GM19468 (cell line): ENCODE data around the gene ZNF496.
"Not testable (repeated sequence)": the region's sequence is repeated elsewhere in the genome, so short reads cannot be mapped to it uniquely, and the experiment has no call there.

Source experiments
- ATAC-seq: cut with Tn5 transposase; IDR thresholded peaks from one replicate; pipeline ENCODE4 v1.9.1; 2021; ENCODE audit warnings: mild to moderate bottlenecking, moderate library complexity, moderate number of reproducible peaks; ENCODE audit not compliant: unreplicated experiment; ENCODE audit errors: extremely low read depth

Gene ZNF496

DNA sequence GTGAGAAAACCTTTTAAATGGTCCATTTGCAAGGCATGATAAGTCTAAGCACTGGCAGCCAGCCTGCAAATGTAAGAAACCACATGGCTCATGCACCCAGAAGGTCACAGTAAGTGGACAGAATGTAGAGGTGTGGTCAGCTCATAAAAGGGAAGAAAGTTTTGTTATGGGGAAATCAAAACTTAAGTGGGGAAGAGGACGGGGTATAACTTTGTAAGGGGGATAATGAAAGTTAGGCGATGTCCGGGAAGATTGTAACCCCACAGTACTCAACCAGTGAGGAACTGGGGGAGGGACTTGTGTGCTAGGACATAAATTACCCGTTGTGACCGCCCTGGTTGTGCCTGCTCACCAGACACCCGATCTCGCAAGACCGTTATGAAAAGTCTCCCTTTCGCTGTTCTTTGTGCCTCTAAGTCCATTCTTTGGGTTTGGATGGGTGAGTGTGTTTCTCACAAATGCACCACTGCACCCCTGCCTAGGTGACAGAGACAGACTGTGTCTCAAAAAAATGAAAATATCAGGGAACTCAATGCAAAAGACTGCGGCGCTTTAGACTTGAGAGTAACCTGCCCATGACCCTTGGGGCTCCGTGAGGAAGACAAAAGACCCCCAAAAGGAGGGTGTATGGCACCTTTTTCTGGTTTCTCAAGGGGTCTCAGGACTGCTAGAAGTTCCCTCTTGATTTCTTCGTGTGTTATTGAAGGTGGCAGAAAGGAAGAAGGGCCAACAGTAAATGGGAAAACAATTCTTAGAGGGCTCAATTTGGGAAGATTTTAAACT, 28.6 kb upstream of the ZNF496 start:
- ATAC-seq: no peak

DNA sequence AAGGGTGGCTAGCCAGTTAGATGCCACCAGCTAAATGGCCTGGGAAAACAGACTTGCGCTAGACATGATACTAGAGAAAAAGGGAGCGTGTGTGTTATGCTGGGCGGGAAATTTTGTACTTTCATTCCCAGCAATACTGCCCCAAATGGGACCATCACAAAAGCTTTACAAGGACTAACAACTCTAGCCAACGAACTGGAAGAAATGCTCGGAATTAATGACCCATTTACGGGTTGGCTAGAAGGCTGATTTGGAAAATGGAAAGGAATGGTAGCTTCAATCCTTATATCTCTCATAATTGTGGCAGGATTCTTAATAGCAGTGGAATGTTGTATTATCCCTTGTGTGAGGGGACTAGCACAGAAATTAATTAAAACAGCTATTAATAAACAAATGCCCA, 27.9 kb upstream of the ZNF496 start:
- no peak for ATAC-seq

DNA sequence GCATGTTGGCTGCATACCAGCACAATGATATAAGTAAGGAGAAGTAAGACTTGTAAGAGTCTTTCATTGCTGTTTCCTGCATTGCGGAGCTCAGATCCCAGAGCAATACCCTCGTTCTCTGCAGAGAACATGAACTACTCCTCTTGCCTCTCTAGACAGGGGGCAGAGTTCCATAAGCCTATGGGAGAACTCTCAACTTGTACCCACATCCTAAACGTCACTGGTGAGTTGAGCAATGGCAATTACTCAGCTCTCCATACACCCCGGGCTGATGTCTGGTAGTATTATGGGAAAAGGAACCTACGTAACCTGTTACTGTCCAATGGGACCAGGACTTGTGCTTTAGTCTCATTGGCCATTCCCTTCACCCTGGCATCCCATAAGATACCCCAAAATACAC, 27.3 kb upstream of the ZNF496 start:
- no peak for ATAC-seq

DNA sequence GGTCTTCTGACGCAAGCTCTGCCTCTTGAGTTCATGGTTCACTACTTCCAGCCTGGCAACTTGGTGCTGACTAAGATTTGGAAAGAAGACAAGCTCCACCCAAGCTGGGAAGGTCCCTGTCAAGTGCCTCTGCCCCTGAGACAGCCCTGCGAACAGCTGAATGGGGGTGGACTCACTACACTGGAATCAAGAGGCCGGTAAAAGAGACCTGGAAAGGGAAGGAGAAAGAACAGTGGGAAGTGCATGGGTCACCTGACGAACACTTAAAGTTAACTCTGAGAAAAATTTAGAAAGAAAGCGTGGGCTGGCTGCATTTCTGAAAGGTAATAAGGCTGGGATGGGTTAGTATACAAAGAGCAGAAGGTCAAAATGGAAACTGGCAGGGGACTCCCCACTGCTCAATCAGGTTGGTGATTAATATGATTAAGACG, 26.1 kb upstream of the ZNF496 start:
- ATAC-seq: peak; percentile 65

DNA sequence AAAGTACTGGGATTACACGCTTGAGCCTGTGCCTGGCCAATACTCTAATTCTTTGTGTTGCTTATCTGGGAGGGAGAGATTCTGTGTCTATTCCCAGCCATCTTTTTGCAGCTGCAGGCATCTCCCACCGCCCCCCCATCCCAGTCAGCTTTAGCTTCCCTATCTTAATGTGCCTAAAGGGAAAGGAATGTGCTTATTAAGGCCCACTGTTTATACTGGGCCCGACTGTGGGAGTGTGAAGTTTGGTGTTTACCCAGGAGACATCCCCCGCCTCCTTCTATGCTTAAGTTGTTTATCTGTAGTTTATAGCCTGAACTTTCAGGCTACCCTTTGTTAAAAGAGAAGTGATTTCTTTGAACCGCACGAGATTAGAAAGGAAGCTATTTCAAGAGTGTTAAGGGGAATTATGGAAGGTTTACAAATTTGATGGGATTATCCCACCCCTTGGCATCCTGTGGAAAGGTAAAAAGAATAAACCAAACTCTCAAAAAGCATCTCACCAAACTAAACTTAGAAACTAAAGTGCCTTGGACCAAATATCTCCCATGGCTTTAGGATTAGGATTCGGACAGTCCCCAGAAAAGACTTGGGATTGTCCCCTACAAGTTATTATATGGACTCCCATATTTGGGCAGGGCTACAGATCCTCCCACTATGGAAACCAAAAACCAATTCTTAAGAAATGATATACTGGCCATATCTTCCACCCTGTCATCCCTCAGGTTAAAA, 25.5 kb upstream of the ZNF496 start:
- peak; percentile 57 for ATAC-seq

DNA sequence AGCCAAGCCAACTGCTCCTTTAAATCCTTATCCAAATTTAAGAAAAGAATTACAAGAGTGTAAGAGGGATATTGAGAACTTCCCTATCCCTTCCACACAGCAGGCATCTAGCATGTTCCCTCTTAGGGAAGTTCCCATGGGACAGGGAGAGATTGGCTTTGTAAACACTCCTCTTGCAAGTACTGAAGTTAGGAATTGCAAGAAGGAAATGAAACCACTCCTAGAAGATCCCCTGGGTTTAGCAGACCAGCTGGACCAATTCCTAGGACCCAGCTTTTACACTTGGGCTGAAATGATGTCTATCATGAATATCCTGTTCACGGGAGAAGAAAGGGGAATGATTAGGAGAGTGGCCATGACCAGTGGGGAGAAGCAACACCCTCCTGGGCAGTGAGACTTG, 23.5 kb upstream of the ZNF496 start:
- not testable (repeated sequence) for ATAC-seq

DNA sequence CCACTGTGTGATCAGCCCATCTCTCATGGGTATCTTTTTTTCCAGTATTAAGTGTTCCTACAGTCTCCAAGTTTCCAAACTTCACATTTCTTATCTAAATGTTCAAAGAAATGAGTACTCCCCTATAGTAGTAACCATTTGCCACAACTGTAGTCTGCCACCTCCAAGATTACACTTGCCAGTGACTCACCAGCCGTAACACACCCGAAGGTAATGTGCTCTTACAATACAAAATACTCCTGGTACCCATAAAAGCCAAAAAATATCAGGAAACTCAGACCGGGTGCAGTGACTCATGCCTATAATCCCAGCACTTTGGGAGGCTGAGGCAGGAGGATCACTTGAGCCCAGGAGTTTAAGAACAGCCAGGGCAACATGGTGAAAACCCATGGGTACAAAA, 20.5 kb upstream of the ZNF496 start:
- ATAC-seq: no peak

DNA sequence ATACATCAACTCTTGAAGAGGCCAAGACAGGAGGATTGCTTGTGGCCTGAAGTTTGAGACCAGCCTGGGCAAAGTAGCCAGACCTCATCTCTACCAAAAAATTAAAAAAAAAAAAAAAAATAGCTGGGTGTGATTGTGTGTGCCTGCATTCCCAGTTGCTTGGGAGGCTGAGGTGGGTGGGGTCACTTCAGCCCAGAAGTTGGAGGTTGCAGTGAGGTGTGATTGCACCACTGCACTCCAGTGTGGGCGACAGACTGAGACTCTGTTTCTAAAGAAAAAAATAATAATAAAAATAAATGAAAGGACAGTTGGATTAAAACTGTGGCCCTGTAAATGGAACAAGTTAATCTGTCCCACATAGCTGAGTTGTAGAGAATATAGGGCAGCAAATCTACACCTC, 18.9 kb upstream of the ZNF496 start:
- ATAC-seq: no peak

DNA sequence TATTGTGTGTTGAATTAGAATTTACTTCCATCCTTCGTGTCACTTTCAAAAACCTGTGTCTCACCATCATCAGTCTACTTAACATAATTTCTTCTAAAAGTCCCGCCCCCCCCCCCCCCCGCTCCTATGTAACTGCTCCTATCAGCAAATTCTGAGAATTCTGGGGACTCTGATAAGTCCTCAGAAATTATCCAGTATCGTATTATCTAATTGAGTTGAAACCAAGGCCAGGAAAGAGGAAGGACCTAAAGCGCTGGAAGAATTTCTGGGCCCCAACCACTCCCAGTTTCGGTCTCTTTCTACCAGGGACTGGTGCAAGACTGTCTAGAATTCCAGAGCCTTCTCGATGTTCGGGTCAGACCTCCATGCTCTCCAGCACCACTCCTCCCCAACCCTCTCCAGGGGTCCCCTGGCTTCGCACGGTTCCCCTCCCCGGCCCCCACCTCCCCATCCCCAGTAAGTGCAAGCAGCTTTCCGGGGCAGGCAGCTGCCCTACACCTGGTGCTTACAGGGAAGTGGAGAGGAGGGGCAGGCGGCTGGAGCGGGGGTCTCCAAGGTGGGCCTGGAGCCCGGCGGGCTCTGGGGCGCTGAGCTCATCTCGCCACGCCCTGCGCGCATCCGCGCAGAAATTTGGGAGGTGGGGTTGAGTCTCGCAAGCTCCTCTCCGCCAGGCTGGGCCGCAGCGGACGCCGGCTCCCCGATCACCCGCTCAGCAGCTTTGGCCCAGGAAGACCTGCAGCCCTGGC, 16.0 kb upstream of the ZNF496 start:
- no peak for ATAC-seq

DNA sequence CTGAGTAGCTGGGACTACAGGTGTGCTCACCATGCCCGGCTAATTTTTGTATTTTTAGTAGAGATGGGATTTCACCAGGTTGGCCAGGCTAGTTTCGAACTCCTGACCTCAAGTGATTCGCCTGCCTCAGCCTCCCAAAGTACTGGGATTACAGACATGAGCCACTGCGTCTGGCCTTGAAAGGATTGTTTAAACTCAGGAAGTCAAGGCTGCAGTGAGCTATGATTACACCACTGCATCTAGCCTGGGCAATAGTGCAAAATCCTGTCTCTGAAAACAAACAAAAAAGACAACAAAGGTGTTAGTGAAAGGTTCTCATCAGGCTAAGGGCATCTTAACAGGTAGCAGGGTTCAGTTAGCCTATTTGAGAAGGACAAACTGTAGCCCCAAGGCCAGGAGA, 14.2 kb upstream of the ZNF496 start:
- ATAC-seq: no peak

DNA sequence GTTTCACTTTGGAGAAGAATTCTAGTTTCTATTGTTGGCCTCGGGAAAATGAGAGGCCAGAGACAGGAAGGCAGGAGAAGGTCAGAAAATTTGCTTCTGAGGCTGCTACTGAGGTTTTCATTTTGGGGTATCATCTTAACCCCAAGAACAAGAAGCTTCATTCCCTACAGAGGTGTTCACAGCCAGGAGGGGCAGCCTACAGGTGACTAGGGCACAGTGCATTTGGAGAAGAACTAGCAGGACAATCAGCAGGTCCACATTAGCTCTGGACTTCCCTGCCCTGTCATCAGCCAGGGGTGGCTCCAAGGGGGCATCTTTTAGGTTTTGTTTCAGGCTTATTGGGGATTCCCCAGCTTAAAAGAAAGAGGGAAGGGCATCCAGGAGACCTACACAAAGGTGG, 12.1 kb upstream of the ZNF496 start:
- ATAC-seq: no peak

DNA sequence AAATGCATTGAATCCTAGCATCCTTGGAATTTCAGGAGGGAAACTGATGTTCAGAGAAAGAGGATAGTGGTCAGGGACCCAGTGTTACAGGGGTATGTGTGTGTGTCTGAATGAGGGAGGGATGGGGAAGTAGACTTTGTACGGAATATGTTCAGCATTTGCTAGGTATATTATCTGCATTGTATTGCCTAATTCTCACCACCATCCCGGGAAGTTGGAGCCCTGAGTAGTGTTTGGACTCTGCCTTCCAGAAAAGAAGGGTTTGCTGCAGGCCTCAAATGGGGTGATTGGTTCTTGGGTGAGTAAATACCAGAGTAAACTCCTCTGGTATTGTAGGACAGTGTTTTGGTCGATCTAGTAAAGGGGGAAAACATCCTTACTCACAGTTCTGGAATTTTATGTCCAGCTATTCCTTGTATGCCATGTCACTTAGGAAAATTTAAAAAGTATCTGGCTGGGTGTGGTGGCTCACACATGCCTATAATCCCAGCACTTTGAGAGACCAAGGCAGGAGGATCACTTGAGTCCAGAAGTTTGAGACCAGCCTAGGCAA, 7.1 kb upstream of the ZNF496 start:
- no peak for ATAC-seq

DNA sequence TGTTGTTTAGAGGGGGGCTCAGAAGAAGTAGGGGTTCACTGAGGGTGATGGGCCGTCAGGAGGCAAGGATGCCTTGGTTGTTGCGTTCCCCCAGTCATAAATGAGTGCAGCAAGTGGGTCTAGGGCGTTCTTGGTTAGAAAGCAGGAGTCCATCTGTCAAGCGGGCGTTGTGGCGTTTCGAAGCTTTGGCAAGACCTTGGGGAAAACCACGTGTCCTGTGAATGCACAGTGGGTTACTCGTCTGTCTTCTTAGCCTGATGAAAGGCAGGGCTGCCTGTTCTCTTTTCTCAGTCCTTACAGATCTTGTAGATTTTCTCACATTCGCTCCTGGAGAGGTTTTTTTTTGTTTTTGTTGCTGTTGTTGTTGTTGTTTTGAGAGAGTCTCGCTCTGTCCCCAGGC, 6.3 kb upstream of the ZNF496 start:
- no peak for ATAC-seq

DNA sequence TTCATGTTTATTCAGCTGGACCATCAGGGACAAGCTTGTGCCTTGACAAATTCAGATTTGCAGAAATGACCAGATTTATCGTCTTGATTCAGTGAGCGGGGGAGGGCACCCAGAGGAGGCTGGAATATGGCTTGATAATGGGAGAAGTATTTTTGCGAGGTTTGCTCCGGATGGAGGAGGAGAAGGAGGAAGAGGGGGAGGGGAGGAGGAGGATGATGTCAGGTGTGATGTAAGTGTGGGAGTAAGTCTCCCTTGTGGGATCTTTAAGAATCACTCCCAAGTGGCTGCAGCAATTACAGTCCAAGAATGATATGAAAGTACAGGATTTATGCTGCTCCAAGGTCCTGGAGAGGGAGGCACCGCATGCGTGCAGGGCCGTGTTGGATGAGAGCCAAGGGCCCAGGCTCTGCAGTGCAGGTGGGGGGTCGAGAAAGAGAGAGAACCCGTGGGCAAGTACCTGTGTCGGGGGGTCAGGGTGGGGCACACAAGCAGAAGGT, 5.6 kb upstream of the ZNF496 start:
- ATAC-seq: no peak

DNA sequence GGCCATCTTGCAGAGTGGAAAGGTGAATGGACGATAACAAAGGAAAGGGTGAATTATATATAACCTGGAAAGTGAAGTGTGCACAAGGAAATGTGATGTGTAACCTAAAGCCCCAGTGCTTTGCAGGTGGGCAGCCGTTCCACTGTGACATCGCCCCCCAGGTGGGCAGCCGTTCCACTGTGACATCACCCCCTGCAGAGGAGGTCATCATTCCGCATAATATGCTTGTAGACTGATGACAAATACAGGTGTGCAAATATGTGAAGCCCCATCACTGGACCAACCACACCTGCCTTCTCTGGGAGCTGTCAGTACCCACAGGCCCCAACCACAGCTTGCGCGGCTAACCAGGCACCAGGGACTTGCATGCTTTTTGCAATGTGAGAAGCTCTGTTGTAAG, 4.7 kb upstream of the ZNF496 start:
- no peak for ATAC-seq

DNA sequence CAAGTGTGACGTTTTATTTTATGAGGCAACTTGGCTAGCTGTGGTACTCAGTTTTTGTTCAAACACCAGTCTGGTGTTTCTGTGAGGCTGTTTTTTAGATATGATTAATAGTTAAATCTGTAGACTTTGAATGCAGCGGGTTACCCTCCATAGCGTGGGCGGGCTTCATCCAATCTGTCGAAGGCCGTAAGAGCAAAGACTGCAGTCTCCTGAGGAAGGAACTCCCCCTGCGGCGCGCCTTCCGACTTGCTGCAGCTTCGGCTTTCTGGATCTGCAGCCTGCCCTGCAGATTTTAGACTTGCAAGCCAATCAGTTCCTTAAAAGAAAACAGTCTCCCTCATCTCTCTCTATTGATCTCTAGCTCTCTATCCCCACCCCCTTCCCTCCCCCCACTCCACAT, 4.2 kb upstream of the ZNF496 start:
- ATAC-seq: no peak

DNA sequence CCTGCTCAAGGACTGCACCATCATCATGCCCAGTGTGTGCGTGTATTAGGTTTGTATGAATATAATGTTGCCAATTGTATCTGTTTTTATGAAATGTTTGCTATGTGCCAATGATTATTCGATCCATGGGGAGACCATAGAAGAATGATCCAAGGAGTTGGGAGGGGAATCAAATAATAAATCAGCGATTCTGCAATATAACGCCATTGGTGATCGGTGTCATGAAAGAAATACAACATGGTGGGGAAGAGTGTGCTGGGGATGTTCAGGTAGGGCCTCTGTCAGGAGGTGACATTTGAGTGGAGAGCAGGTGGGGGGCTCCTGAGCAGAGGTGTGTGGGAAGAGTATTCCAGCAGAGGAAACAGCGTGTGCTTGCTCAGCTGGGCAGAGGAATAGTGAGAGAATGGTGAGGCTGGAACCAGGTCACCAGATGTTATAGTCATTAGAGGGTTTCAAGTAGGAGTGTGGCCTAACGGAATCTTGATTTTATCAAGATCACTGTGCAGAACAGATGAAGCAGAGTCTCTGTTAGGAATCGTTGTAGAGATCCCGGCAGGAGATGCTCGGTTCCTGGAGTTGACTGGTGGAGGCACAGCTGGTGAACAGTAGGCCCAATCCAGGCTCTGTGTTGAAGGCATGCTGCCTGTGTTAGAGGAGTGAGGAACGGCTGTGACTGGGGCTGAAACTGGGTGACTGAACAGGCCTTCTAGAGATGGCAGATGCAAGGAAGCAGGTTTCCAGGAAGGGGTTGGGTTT, 2.9 kb upstream of the ZNF496 start:
- no peak for ATAC-seq

DNA sequence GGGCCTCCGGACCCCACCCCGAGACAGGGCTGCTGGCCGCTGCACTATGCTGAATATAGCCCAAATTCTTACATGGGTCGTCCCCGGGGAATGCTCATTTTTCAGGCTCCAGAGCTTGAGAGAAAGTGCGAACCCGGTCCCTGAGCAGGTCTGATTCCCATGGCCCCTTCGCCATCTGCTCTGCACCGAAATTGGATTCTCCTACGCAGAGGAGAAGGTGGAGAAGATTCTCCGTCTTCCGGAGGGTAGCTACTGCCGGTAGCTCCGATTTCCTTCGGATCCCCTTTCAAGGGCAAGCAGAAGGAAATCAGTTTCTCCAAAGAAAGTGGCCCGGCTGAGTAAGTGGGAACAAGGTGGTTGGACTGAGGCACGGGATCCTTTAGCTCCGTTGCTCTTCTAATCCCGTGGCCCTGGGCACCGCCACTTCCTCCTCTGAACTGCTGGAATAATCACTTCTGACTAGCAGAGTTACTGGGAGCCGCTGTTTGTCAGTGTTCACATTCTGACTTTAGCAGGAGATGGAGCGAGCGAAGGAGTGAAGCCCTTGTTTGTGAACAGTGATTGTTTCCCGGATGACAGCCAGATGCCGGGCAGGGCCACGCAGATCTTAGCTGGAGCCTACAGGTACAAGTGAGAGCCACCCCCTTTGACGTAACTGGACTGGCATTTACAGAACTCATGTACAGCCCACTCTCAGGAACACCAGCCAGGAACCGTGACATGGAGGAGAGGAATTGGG, 1.1 kb upstream of the ZNF496 start:
- no peak for ATAC-seq

DNA sequence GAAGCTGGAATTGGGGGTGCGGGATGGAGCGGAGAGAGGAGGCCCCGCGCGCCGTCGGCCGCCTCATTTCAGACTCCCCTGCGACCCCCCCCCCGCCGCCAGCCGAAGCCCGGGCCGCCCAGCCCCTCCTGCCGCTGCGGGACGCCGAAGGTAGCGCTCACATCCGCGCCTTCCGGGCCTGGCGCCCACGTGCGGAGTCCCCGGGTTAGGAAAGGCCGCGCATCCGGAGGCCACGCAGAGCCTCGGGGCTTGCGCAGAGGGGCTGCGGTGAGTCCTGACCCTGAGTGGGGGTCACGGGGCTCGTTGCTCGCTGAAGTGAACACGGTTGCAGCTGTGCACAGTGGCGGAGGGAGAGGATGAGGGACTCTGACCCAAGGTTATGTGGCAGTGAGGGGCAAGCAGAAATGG, 552 bp upstream of the ZNF496 start:
- ATAC-seq: peak; percentile 16
